SK-N-SH treated with all-trans-retinoic acid at 6 μM for 48 hours (cell line): ENCODE results near the gene RRAS2.

Experiments used
- ARNTL ChIP-seq: fragments of 450-650 bp; formaldehyde crosslinking; IDR thresholded peaks from 2 replicates; pipeline ENCODE4 v1.5.0; 2020; ENCODE audit warnings: low read depth, mild to moderate bottlenecking, moderate library complexity, borderline replicate concordance
- BACH2 ChIP-seq: fragments of 250-450 bp; sonication (Bioruptor Pico); IDR thresholded peaks from 2 replicates; pipeline ENCODE4 v1.9.0; 2021; ENCODE audit warnings: mild to moderate bottlenecking, borderline replicate concordance
- CSDC2 ChIP-seq: fragments of 250-450 bp; sonication (Bioruptor Pico); IDR thresholded peaks from 2 replicates; pipeline ENCODE4 v1.5.0; 2020; ENCODE audit warnings: mild to moderate bottlenecking, moderate library complexity
- ESRRG ChIP-seq: fragments of 250-450 bp; sonication (Bioruptor Pico); IDR thresholded peaks from 2 replicates; pipeline ENCODE4 v1.6.1; 2021; ENCODE audit warnings: mild to moderate bottlenecking
- GLIS3 ChIP-seq: fragments of 250-450 bp; sonication (Bioruptor Pico); IDR thresholded peaks from 2 replicates; pipeline ENCODE4 v1.5.0; 2020; ENCODE audit warnings: mild to moderate bottlenecking, moderate library complexity
- ISL1 ChIP-seq: fragments of 250-450 bp; sonication (Bioruptor Pico); IDR thresholded peaks from 2 replicates; pipeline ENCODE4 v2.1.2; 2022; ENCODE audit warnings: mild to moderate bottlenecking, moderate library complexity
- OSR1 ChIP-seq: fragments of 250-450 bp; sonication (Bioruptor Pico); IDR thresholded peaks from 2 replicates; pipeline ENCODE4 v1.8.0; 2022; ENCODE audit warnings: moderate library complexity, mild to moderate bottlenecking, inconsistent platforms
- PATZ1 ChIP-seq: fragments of 250-450 bp; sonication (Bioruptor Pico); IDR thresholded peaks from 2 replicates; pipeline ENCODE4 v1.8.0; 2020; ENCODE audit warnings: mild to moderate bottlenecking, moderate library complexity, borderline replicate concordance
- PPARA ChIP-seq: fragments of 250-450 bp; sonication (Bioruptor Pico); IDR thresholded peaks from 2 replicates; pipeline ENCODE4 v1.5.0; 2020; ENCODE audit warnings: mild to moderate bottlenecking, borderline replicate concordance
- RARB ChIP-seq: fragments of 250-450 bp; sonication (Bioruptor Pico); IDR thresholded peaks from 2 replicates; pipeline ENCODE4 v1.8.0; 2021; ENCODE audit warnings: mild to moderate bottlenecking, moderate library complexity
- SNAI2 ChIP-seq: fragments of 250-450 bp; sonication (Bioruptor Pico); IDR thresholded peaks from 2 replicates; pipeline ENCODE4 v1.5.0; 2020; ENCODE audit warnings: mild to moderate bottlenecking, moderate library complexity
- TOX ChIP-seq: fragments of 250-450 bp; sonication (Bioruptor Pico); IDR thresholded peaks from 2 replicates; pipeline ENCODE4 v1.8.0; 2021; ENCODE audit warnings: mild to moderate bottlenecking, moderate library complexity, borderline replicate concordance
- ZFP30 ChIP-seq: fragments of 450-650 bp; formaldehyde crosslinking; IDR thresholded peaks from 2 replicates; pipeline ENCODE4 v1.5.0; 2022; ENCODE audit warnings: mild to moderate bottlenecking, moderate library complexity
- ZNF70 ChIP-seq: fragments of 450-650 bp; formaldehyde crosslinking; IDR thresholded peaks from 2 replicates; pipeline ENCODE4 v1.5.0; 2020; ENCODE audit warnings: mild to moderate bottlenecking, moderate library complexity

- TF ChIP-seq ZNF70 (CRISPR knock-in tag) (no peak), PATZ1 (CRISPR knock-in tag) (no peak), ZFP30 (no peak), RARB (CRISPR knock-in tag) (no peak), SNAI2 (no peak), GLIS3 (CRISPR knock-in tag) (no peak), TOX (CRISPR knock-in tag) (no peak), ARNTL (CRISPR knock-in tag) (no peak), PPARA (CRISPR knock-in tag) (no peak), ISL1 (CRISPR knock-in tag) (no peak), OSR1 (CRISPR knock-in tag) (no peak), ESRRG (no peak), BACH2 (CRISPR knock-in tag) (no peak), CSDC2 (no peak)
Measured at GRCh38 chr11:14347991-14348390, 11.0 kb downstream of the RRAS2 start.
